ENCODE measurements around the gene SOBP.

SOBP gene

GRCh38 chr6:107591346-107591745, 101.4 kb downstream of the SOBP start:
- no peak for DNase-seq

- DNase-seq, result no peak
These were observed 102.9 kb downstream of the SOBP start for GRCh38 chr6:107592806-107593205.

- no peak for DNase-seq
These were observed 104.8 kb downstream of the SOBP start for GRCh38 chr6:107594736-107595135.

- DNase-seq, result no peak
These were observed 108.2 kb downstream of the SOBP start for GRCh38 chr6:107598091-107598490.

GRCh38 chr6:107599043-107599442, 109.1 kb downstream of the SOBP start:
- DNase-seq, result no peak

- DNase-seq, result no peak
These were observed 110.2 kb downstream of the SOBP start for GRCh38 chr6:107600121-107600520.

GRCh38 chr6:107600936-107601335, 111.0 kb downstream of the SOBP start:
- DNase-seq, result no peak

- DNase-seq, result no peak
These were observed 111.5 kb downstream of the SOBP start for GRCh38 chr6:107601406-107601805.

GRCh38 chr6:107602321-107603005, 112.5 kb downstream of the SOBP start:
- no peak for DNase-seq

GRCh38 chr6:107603006-107603370, 113.1 kb downstream of the SOBP start:
- no peak for DNase-seq

GRCh38 chr6:107604549-107604948, 114.6 kb downstream of the SOBP start:
- DNase-seq, result no peak

- DNase-seq, result no peak
These were observed 116.5 kb downstream of the SOBP start for GRCh38 chr6:107606407-107606806.

- peak; percentile 81 to 82 for DNase-seq
These were observed 117.2 kb downstream of the SOBP start for GRCh38 chr6:107607116-107607515.

- DNase-seq, result no peak
These were observed 121.3 kb downstream of the SOBP start for GRCh38 chr6:107611094-107611810.

GRCh38 chr6:107612762-107613415, 123.0 kb downstream of the SOBP start:
- no peak for DNase-seq

GRCh38 chr6:107613651-107614379, 123.9 kb downstream of the SOBP start:
- DNase-seq, result no peak

- no peak for DNase-seq
These were observed 124.9 kb downstream of the SOBP start for GRCh38 chr6:107614828-107615227.

GRCh38 chr6:107616775-107617174, 126.9 kb downstream of the SOBP start:
- DNase-seq, result no peak

- no peak for DNase-seq
These were observed 127.5 kb downstream of the SOBP start for GRCh38 chr6:107617341-107617932.

GRCh38 chr6:107618672-107619071, 128.8 kb downstream of the SOBP start:
- DNase-seq, result no peak

GRCh38 chr6:107620732-107621131, 130.8 kb downstream of the SOBP start:
- DNase-seq, result no peak

GRCh38 chr6:107621229-107621937, 131.5 kb downstream of the SOBP start:
- no peak for DNase-seq

Data from SHP77 (cell line).